NCI-H1092 (cell line): ENCODE data around the gene HSD11B1L.

Experiments
- DNase-seq: peaks from one replicate; lab custom pipeline; 2025; lab: John Stamatoyannopoulos, UW

The HSD11B1L gene

GRCh38 chr19:5680437-5681368 is at the start of gene HSD11B1L, which contains the start of gene MICOS13:
HSD11B1L (plus strand) TSS chr19:5681027; CDS start chr19:5684833, 3,806 bp downstream.
MICOS13 (minus strand) TSS chr19:5680516; CDS start chr19:5680486, 30 bp downstream.
- DNase-seq: peak; percentile 97

GRCh38 chr19:5631567-5632240 is 49.1 kb upstream of the HSD11B1L start:
- DNase-seq: no peak

GRCh38 chr19:5632241-5632612 is 48.6 kb upstream of the HSD11B1L start:
- no peak for DNase-seq

GRCh38 chr19:5632657-5633056 is 48.2 kb upstream of the HSD11B1L start:
- no peak for DNase-seq

GRCh38 chr19:5635427-5635826 is 45.4 kb upstream of the HSD11B1L start:
- no peak for DNase-seq

GRCh38 chr19:5637971-5638370 is 42.9 kb upstream of the HSD11B1L start:
- DNase-seq: no peak

GRCh38 chr19:5641171-5641570 is 39.7 kb upstream of the HSD11B1L start:
- DNase-seq: no peak

- DNase-seq: no peak
These were observed 38.6 kb upstream of the HSD11B1L start for GRCh38 chr19:5642204-5642603.

GRCh38 chr19:5643060-5643459 is 37.8 kb upstream of the HSD11B1L start:
- no peak for DNase-seq

- no peak for DNase-seq
These were observed 36.8 kb upstream of the HSD11B1L start for GRCh38 chr19:5644037-5644436.

GRCh38 chr19:5645409-5645808 is 35.4 kb upstream of the HSD11B1L start:
- DNase-seq: peak; percentile 43

- DNase-seq: no peak
These were observed 34.1 kb upstream of the HSD11B1L start for GRCh38 chr19:5646703-5647102.

- DNase-seq: no peak
These were observed 32.4 kb upstream of the HSD11B1L start for GRCh38 chr19:5648464-5648863.

GRCh38 chr19:5651361-5651760 is 29.5 kb upstream of the HSD11B1L start:
- no peak for DNase-seq

GRCh38 chr19:5652261-5652660 is 28.6 kb upstream of the HSD11B1L start:
- no peak for DNase-seq

- DNase-seq: no peak
These were observed 25.9 kb upstream of the HSD11B1L start for GRCh38 chr19:5654931-5655330.

- DNase-seq: no peak
These were observed 25.4 kb upstream of the HSD11B1L start for GRCh38 chr19:5655412-5655811.

- DNase-seq: no peak
These were observed 19.3 kb upstream of the HSD11B1L start for GRCh38 chr19:5661483-5661882.

GRCh38 chr19:5663904-5664303 is 16.9 kb upstream of the HSD11B1L start:
- no peak for DNase-seq

GRCh38 chr19:5664515-5664914 is 16.3 kb upstream of the HSD11B1L start:
- DNase-seq: no peak

- DNase-seq: no peak
These were observed 14.9 kb upstream of the HSD11B1L start for GRCh38 chr19:5665781-5666513.

GRCh38 chr19:5666921-5667610 is 13.8 kb upstream of the HSD11B1L start:
- no peak for DNase-seq
